ENCODE measurements around the gene ZNF548. TPM values are rescaled to one million over a fixed set of nuclear protein-coding genes. Genes with fewer than 3 reads are reported as not detected.

The ZNF548 gene
- total RNA-seq, 1 experiment from 2014 or later = 18.0 TPM

- BruUV-seq (replicated peaks) = no TSS peak
- CTCF ChIA-PET = interaction anchor here (0.6 kb wide), 2 partner anchors 27 to 49 kb away, joined by 3 to 8 read pairs; partner anchors contain the start of gene ZNF548
- TF ChIP-seq EZH2 (IDR thresholded peaks at IDR 0.05; ENCODE audit: low read depth) = no peak
- TF ChIP-seq CTCF (conservative IDR thresholded peaks at IDR 0.05) = no peak
- Histone ChIP-seq H3K27ac (peak within 1 kb of the TSS; percentile 47), H3K4me1 (replicated peaks; ENCODE audit: insufficient read depth) (peaks cover 6% of the 10 kb centered on the region; the same call in 1 of the 2 replicates), H2AFZ (peak within 1 kb of the TSS; percentile 96), H3K4me2 (peak within 1 kb of the TSS; percentile 71), H3K36me3 (ENCODE audit: low read depth) (peaks cover 6% of the 10 kb centered on the region; the same call in 1 of the 2 replicates), H3K9me2 (ENCODE audit: insufficient read depth) (no peaks in the 10 kb centered on the region), H3K4me3 (peak within 1 kb of the TSS; percentile 72), H3K27me3 (ENCODE audit: insufficient read depth, low read depth) (no peaks in the 10 kb centered on the region), H4K20me1 (ENCODE audit: insufficient read depth) (no peaks in the 10 kb centered on the region), H3K9me3 (ENCODE audit: insufficient read depth, low read depth) (peaks cover 5% of the 10 kb centered on the region; the same call in 1 of the 2 replicates), H3K79me2 (ENCODE audit: low read depth) (peaks cover 23% of the 10 kb centered on the region), H3F3A (ENCODE audit: insufficient read depth, low read depth) (peaks cover 9% of the 10 kb centered on the region)
- DNase-seq = peak; percentile 99
- intact Hi-C loops (cut with micrococcal nuclease; ENCODE audit: unreplicated experiment) = loop anchor here (1.0 kb wide), 3 partner anchors 26 to 83 kb away; partner anchors contain the start of genes ZNF460, ZNF548 and ZNF749
- POLR2A ChIA-PET (ENCODE audit: unreplicated experiment) = interaction anchor here (0.8 to 1.3 kb wide), 2 partner anchors 29 to 61 kb away, joined by 8 to 9 read pairs; no protein-coding TSS in a partner anchor
Observed at GRCh38 chr19:57362997-57363687, 26.5 kb upstream of the ZNF548 start, which contains the start of the genes TRAPPC2B and ZNF547. TSS of gene TRAPPC2B (plus strand) at chr19:57363551. CDS start at chr19:57364834, 1,283 bp downstream. TSS of gene ZNF547 (plus strand) at chr19:57363551. CDS start at chr19:57368556, 5,005 bp downstream.

DNA sequence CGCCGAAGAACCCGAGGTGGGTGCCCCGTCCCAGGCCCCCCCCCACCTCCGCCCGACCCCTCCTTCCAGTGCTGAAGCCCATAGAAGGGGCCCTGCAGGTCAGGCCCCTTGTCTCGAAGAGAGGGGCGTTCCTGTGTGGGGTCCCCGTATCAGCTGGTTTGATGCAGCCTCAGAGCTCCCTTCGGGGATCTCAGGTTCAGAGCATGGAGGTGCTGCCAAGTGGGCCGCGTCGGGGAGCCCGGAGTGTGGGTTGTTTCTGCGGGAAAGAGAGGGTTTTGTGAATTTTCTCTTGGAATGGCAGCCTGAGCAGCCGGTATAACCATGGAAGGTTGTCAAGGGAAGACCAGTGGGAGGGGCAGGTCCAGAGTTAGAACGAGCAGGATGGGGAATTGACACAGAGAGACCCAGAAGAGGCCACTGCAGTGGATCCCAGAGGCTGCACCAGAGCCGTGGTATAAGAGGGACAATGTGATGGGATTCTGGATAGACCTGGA lies 25.9 kb upstream of the ZNF548 start:
- CTCF ChIA-PET = interaction anchor here (0.6 kb wide), 2 partner anchors 26 to 49 kb away, joined by 3 to 8 read pairs; partner anchors contain the start of gene ZNF548
- BruUV-seq (replicated peaks) = no TSS peak

More for the DNA sequence above, 25.9 kb upstream of the ZNF548 start:
- peaks cover 5% of the 10 kb centered on the region; the same call in 1 of the 2 replicates for H3K9me3 ChIP-seq (ENCODE audit: insufficient read depth, low read depth)
- peak overlapping the region; percentile 47 for H3K27ac ChIP-seq
- TF ChIP-seq EZH2 (IDR thresholded peaks at IDR 0.05; ENCODE audit: low read depth) (no peak), CTCF (conservative IDR thresholded peaks at IDR 0.05) (no peak)
- H3F3A ChIP-seq (ENCODE audit: insufficient read depth, low read depth) = peaks cover 9% of the 10 kb centered on the region
- peaks cover 1% of the 10 kb centered on the region; the same call in 1 of the 2 replicates for H3K36me3 ChIP-seq (ENCODE audit: low read depth)
- no peaks in the 10 kb centered on the region for H3K9me2 ChIP-seq (ENCODE audit: insufficient read depth)
- peak overlapping the region; percentile 71 for H3K4me2 ChIP-seq
- peaks cover 6% of the 10 kb centered on the region; the same call in 1 of the 2 replicates for H3K4me1 ChIP-seq (replicated peaks; ENCODE audit: insufficient read depth)
- peaks cover 23% of the 10 kb centered on the region for H3K79me2 ChIP-seq (ENCODE audit: low read depth)
- POLR2A ChIA-PET (ENCODE audit: unreplicated experiment) = interaction anchor here (1.3 kb wide), 1 partner anchor 62 kb away, joined by 8 read pairs; no protein-coding TSS in a partner anchor
- no peak for DNase-seq
- H3K4me3 ChIP-seq = peak overlapping the region; percentile 72
- H4K20me1 ChIP-seq (ENCODE audit: insufficient read depth) = no peaks in the 10 kb centered on the region
- peak overlapping the region; percentile 71 for H2AFZ ChIP-seq
- intact Hi-C loops (cut with micrococcal nuclease; ENCODE audit: unreplicated experiment) = loop anchor here (1.0 kb wide), 3 partner anchors 26 to 83 kb away; partner anchors contain the start of genes ZNF460, ZNF548 and ZNF749
- H3K27me3 ChIP-seq (ENCODE audit: insufficient read depth, low read depth) = no peaks in the 10 kb centered on the region

Measured in PC-9 (cell line).